ENCODE results near the gene TRIM66. TPM values are rescaled to one million over a fixed set of nuclear protein-coding genes. Genes with fewer than 3 reads are reported as not detected.
A peak's percentile ranks its signal among the peaks of the same experiment; 100 is the strongest.

TRIM66 gene
- total and polyA plus RNA-seq, 2 of the 8 experiments (the other 6 are each of a cell fraction or from before 2014, with no cell fraction given), result 3.1 to 3.5 TPM

DNA sequence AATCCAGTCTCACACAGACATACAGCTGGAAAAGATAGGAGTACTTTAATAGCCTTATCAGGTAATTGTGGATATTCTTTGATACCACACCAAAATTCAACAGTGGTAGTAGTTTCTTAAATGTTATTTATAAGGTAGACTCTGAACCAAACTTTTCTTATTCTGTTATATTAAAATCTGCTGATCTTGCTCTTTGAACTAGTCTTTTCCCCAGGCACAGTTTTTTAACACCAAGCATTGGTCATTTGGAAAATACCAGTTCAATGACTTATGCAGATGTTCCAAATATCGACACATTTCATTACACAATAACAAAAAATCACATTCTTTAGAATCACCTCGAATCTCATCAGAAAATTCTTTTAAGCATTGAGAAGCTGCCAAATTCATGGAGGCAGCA is 7.6 kb downstream of the TRIM66 start:
- Histone ChIP-seq H3K79me2 (ENCODE audit: control insufficient read depth in 1 of 2, insufficient read depth in 2 of 2, low read length in 2 of 2) (no peaks in the 10 kb centered on the region), H3K4me3 (ENCODE audit: extremely low read depth in 1 of 4, insufficient read depth in 2 of 4, low read depth in 3 of 4, low read length in 4 of 4) (no peak overlapping the region), H3K14ac (ENCODE audit: insufficient read length) (no peak overlapping the region), H3K79me1 (ENCODE audit: low read depth, low read length) (no peaks in the 10 kb centered on the region), H3K23ac (ENCODE audit: insufficient read length) (no peak overlapping the region), H3K4ac (replicated peaks; ENCODE audit: insufficient read length, low read depth, low read length) (no peak overlapping the region), H4K91ac (replicated peaks; ENCODE audit: insufficient read length, low read length) (no peak overlapping the region), H2BK20ac (ENCODE audit: low read length) (no peak overlapping the region), H3K56ac (replicated peaks; ENCODE audit: insufficient read length, low read depth, low read length) (no peak overlapping the region), H2BK12ac (ENCODE audit: low read depth, low read length) (no peak overlapping the region), H3K27ac (ENCODE audit: low read depth, low read length) (no peak overlapping the region), H3K4me1 (replicated peaks in 1 of 4; ENCODE audit: control insufficient read depth in 3 of 4, insufficient read depth in 4 of 4, low read length in 3 of 4) (peaks cover 10 to 20% (median 15%) of the 10 kb centered on the region in 4 experiments; a peak in 6 of 7 replicates), H4K8ac (ENCODE audit: extremely low read depth, insufficient read depth, low read length) (no peak overlapping the region), H3K4me2 (ENCODE audit: insufficient read depth in 1 of 2, low read depth in 2 of 2, low read length in 2 of 2) (no peak overlapping the region), H2AFZ (ENCODE audit: low read length) (no peak overlapping the region), H2BK15ac (ENCODE audit: low read length) (no peak overlapping the region), H3K23me2 (ENCODE audit: low read depth, low read length) (no peaks in the 10 kb centered on the region), H3K18ac (ENCODE audit: extremely low read depth, low read length) (no peak overlapping the region), H2AK5ac (ENCODE audit: low read depth, low read length) (no peak overlapping the region), H2BK5ac (ENCODE audit: low read depth, low read length) (no peak overlapping the region), H3K27me3 (replicated peaks in 1 of 4; ENCODE audit: control insufficient read depth in 3 of 4, extremely low read depth in 1 of 4, insufficient read depth in 3 of 4, low read length in 3 of 4) (no peaks in the 10 kb centered on the region), H3K36me3 (ENCODE audit: control insufficient read depth in 2 of 4, insufficient read depth in 4 of 4, low read length in 3 of 4) (no peaks in the 10 kb centered on the region; a peak in 1 of 8 replicates), H4K5ac (ENCODE audit: insufficient read length, low read depth, low read length) (no peak overlapping the region), H3K9me3 (ENCODE audit: insufficient read depth in 2 of 2, low read depth in 1 of 2, low read length in 1 of 2) (no peaks in the 10 kb centered on the region), H2BK120ac (replicated peaks; ENCODE audit: low read depth, low read length) (no peak overlapping the region), H4K20me1 (replicated peaks in 1 of 2; ENCODE audit: control insufficient read depth in 1 of 2, insufficient read depth in 2 of 2, low read length in 2 of 2) (no peaks in the 10 kb centered on the region), H3K9ac (replicated peaks in 1 of 4; ENCODE audit: extremely low read depth in 1 of 4, low read depth in 3 of 4, low read length in 3 of 4) (no peak overlapping the region)
- DNase-seq (ENCODE audit: low read depth in 1 of 2, low spot score in 2 of 2), result no peak
- no peak for FAIRE-seq
- ChIA-PET POLR2A (ENCODE audit: partially characterized antibody) (interaction anchor here (1.2 to 5.0 kb wide), 3 partner anchors 8 to 22 kb away, joined by 4 to 103 read pairs (median 30); partner anchors contain the start of genes RPL27A and TRIM66), CTCF (ENCODE audit: partially characterized antibody) (interaction anchor here (1.1 to 1.3 kb wide), 2 partner anchors 13 to 73 kb away, joined by 3 read pairs; no protein-coding TSS in a partner anchor)
- TF ChIP-seq MAFK (IDR thresholded peaks at IDR 0.05; ENCODE audit: low read depth, low read length) (0 out of 2 replicates have a peak, but pooled peaks have one; percentile 18), JUND (IDR thresholded peaks at IDR 0.05; ENCODE audit: low read length) (no peak), HDAC6 (IDR thresholded peaks at IDR 0.05; ENCODE audit: low read depth, low read length) (no peak), RAD21 (IDR thresholded peaks at IDR 0.05 in 1 of 2, conservative IDR thresholded peaks at IDR 0.05 in 1 of 2; ENCODE audit: low read depth in 2 of 2, low read length in 2 of 2) (no peak)
- WGBS, 2 experiments (ENCODE audit: extremely low coverage in 1 of 2, insufficient coverage in 1 of 2, insufficient read length in 1 of 2, insufficient replicate concordance in 2 of 2, low coverage in 1 of 2, low lambda C conversion rate in 2 of 2, missing lambda C conversion rate in 1 of 2), result 87 to 100% methylated on average over 2 of the region's 2 CpGs
